GM18858 (cell line): Measurements from ENCODE around the gene PLCD1.
"Not testable (repeated sequence)": the region's sequence is repeated elsewhere in the genome, so short reads cannot be mapped to it uniquely, and the experiment has no call there.

Experiments used
- ATAC-seq: cut with Tn5 transposase; IDR thresholded peaks from one replicate; pipeline ENCODE4 v1.9.1; 2021; ENCODE audit not compliant: unreplicated experiment

Gene PLCD1

GRCh38 chr3:38038447-38038911 is 9.0 kb upstream of the PLCD1 start:
- ATAC-seq, result no peak

- ATAC-seq, result no peak
These were observed 7.5 kb upstream of the PLCD1 start for GRCh38 chr3:38036906-38037305.

- no peak for ATAC-seq
These were observed 6.8 kb upstream of the PLCD1 start for GRCh38 chr3:38036286-38036685.

- not testable (repeated sequence) for ATAC-seq
These were observed 4.9 kb upstream of the PLCD1 start for GRCh38 chr3:38034335-38034734.

GRCh38 chr3:38033586-38033985 is 4.1 kb upstream of the PLCD1 start:
- ATAC-seq, result not testable (repeated sequence)

GRCh38 chr3:38032328-38032865 is 3.0 kb upstream of the PLCD1 start:
- ATAC-seq, result no peak

- ATAC-seq, result no peak
These were observed 1.9 kb upstream of the PLCD1 start for GRCh38 chr3:38031022-38031994.

GRCh38 chr3:38030126-38031021 is 932 bp upstream of the PLCD1 start:
- no peak for ATAC-seq

GRCh38 chr3:38028621-38029361 is 651 bp downstream of the PLCD1 start:
- ATAC-seq, result no peak

GRCh38 chr3:38027466-38028465 is 1.7 kb downstream of the PLCD1 start:
- no peak for ATAC-seq

- no peak for ATAC-seq
These were observed 2.6 kb downstream of the PLCD1 start for GRCh38 chr3:38026856-38027255.

GRCh38 chr3:38022896-38023709 is 6.3 kb downstream of the PLCD1 start:
- ATAC-seq, result no peak

- ATAC-seq, result no peak
These were observed 7.1 kb downstream of the PLCD1 start for GRCh38 chr3:38022301-38022700.

GRCh38 chr3:38021196-38021595 is 8.2 kb downstream of the PLCD1 start:
- no peak for ATAC-seq

GRCh38 chr3:38020342-38020726 is 9.1 kb downstream of the PLCD1 start:
- no peak for ATAC-seq

- ATAC-seq, result no peak
These were observed 9.6 kb downstream of the PLCD1 start for GRCh38 chr3:38019658-38020341.

- no peak for ATAC-seq
These were observed 10.9 kb downstream of the PLCD1 start for GRCh38 chr3:38018296-38019266.
